Measurements from ENCODE around the gene SPARCL1. TPM values are rescaled to one million over a fixed set of nuclear protein-coding genes. Genes with fewer than 3 reads are reported as not detected.

Gene SPARCL1
- total RNA-seq, 2 experiments from 2014 or later = not detected

GRCh38 chr4:87498446-87498900, 30.7 kb downstream of the SPARCL1 start:
- POLR2A ChIA-PET = interaction anchor here (0.7 kb wide), 1 partner anchor 263 kb away, joined by 3 read pairs; no protein-coding TSS in a partner anchor
- Mint-ChIP-seq H3K36me3 (ENCODE audit: low read depth) (no peaks in the 10 kb centered on the region), H3K4me1 (ENCODE audit: low read depth) (peaks cover 7% of the 10 kb centered on the region), H3K27ac (no peak overlapping the region), H3K4me3 (no peak overlapping the region), H3K9me3 (no peaks in the 10 kb centered on the region), H3K27me3 (no peaks in the 10 kb centered on the region)
- no peak for ATAC-seq (ENCODE audit: poor library complexity)
- H3K4me1 ChIP-seq (ENCODE audit: insufficient read depth, low read length) = no peaks in the 10 kb centered on the region
- DNase-seq = no peak
- no peaks in the 10 kb centered on the region for H3K9me3 ChIP-seq (ENCODE audit: control insufficient read depth in 1 of 2, insufficient read depth in 1 of 2, low read length in 2 of 2)
- no peak overlapping the region for H3K4me3 ChIP-seq (ENCODE audit: low read length)
- intact Hi-C loops (cut with DNase I, micrococcal nuclease) = no loop called here
- CTCF ChIA-PET = no interaction called here
- no peak for TF ChIP-seq CTCF (IDR thresholded peaks at IDR 0.05)
- no peaks in the 10 kb centered on the region for H3K36me3 ChIP-seq (ENCODE audit: insufficient read depth, low read length)
- no peaks in the 10 kb centered on the region for H3K27me3 ChIP-seq (ENCODE audit: control insufficient read depth in 1 of 2, insufficient read depth in 2 of 2, low read length in 2 of 2)
- H3K27ac ChIP-seq (ENCODE audit: low read depth in 1 of 2, low read length in 2 of 2) = no peak overlapping the region

DNA sequence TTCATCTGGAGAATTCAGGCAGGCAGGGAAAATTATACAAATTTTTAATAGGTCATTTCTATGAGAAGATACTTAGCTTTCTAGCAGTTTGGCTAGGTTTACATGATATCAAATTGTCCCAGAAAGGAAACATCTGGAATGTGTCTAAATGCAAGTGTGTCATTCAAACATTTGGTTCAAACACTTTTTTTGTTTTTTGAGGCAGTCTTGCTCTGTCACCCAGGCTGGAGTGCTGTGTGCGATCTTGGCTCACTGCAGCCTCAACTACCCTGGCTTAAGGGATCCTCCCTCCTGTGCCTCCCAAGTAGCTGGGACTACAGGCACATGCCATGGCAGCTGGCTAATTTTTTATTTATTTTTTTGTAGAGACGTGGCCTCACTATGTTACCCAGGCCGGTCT, 31.6 kb downstream of the SPARCL1 start:
- no peaks in the 10 kb centered on the region for H3K4me1 ChIP-seq (ENCODE audit: insufficient read depth, low read length)
- POLR2A ChIA-PET = no interaction called here
- no peaks in the 10 kb centered on the region for H3K36me3 Mint-ChIP-seq (ENCODE audit: low read depth)
- H3K27me3 Mint-ChIP-seq = no peaks in the 10 kb centered on the region
- no peak overlapping the region for H3K4me3 ChIP-seq (ENCODE audit: low read length)
- no peak overlapping the region for H3K27ac Mint-ChIP-seq
- no peak overlapping the region for H3K4me3 Mint-ChIP-seq
- ATAC-seq (ENCODE audit: poor library complexity) (no peak), DNase-seq (no peak)
- H3K36me3 ChIP-seq (ENCODE audit: insufficient read depth, low read length) = no peaks in the 10 kb centered on the region
- no peaks in the 10 kb centered on the region for H3K27me3 ChIP-seq (ENCODE audit: control insufficient read depth in 1 of 2, insufficient read depth in 2 of 2, low read length in 2 of 2)
- no peak for TF ChIP-seq CTCF (IDR thresholded peaks at IDR 0.05)
- H3K27ac ChIP-seq (ENCODE audit: low read depth in 1 of 2, low read length in 2 of 2) = no peak overlapping the region
- no peaks in the 10 kb centered on the region for H3K9me3 ChIP-seq (ENCODE audit: control insufficient read depth in 1 of 2, insufficient read depth in 1 of 2, low read length in 2 of 2)
- H3K4me1 Mint-ChIP-seq (ENCODE audit: low read depth) = peaks cover 7% of the 10 kb centered on the region
- intact Hi-C loops (cut with DNase I, micrococcal nuclease) = loop anchor here in 1 of 2 experiments (2.0 kb wide), 1 partner anchor 715 kb away; no protein-coding TSS in a partner anchor
- CTCF ChIA-PET = no interaction called here
- H3K9me3 Mint-ChIP-seq = no peaks in the 10 kb centered on the region

DNA sequence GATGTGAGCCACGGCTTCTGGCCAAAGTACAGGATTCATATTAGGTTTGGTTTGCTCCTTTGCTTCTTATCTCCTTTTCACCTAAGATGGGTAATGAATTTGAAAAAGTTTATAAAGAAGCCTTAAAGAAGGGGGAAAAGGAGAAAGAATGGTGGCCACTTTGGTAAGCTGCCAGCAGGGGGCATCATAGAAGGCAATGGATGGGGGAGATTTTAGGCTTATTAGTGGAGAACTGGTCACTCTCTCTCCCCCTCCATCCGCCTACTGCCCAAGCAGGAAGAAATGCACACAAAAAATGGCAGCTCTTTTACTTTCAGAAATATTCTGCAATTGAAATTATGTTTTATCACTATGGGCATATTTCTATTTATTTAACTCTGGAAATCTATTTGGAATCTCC, 32.0 kb downstream of the SPARCL1 start:
- H3K9me3 Mint-ChIP-seq = no peaks in the 10 kb centered on the region
- ChIA-PET CTCF (no interaction called here), POLR2A (no interaction called here)
- ATAC-seq (ENCODE audit: poor library complexity) (no peak), DNase-seq (peak in 4 of 14 experiments; percentile 9 to 21 (median 20))
- intact Hi-C loops (cut with DNase I, micrococcal nuclease) = loop anchor here in 1 of 2 experiments (2.0 kb wide), 1 partner anchor 716 kb away; no protein-coding TSS in a partner anchor
- TF ChIP-seq CTCF (IDR thresholded peaks at IDR 0.05) = no peak
- no peaks in the 10 kb centered on the region for H3K27me3 ChIP-seq (ENCODE audit: control insufficient read depth in 1 of 2, insufficient read depth in 2 of 2, low read length in 2 of 2)
- no peaks in the 10 kb centered on the region for H3K9me3 ChIP-seq (ENCODE audit: control insufficient read depth in 1 of 2, insufficient read depth in 1 of 2, low read length in 2 of 2)
- H3K4me3 ChIP-seq (ENCODE audit: low read length) = no peak overlapping the region
- no peak overlapping the region for H3K27ac ChIP-seq (ENCODE audit: low read depth in 1 of 2, low read length in 2 of 2)
- H3K27me3 Mint-ChIP-seq = no peaks in the 10 kb centered on the region
- no peaks in the 10 kb centered on the region for H3K36me3 ChIP-seq (ENCODE audit: insufficient read depth, low read length)
- no peak overlapping the region for H3K4me3 Mint-ChIP-seq
- no peaks in the 10 kb centered on the region for H3K36me3 Mint-ChIP-seq (ENCODE audit: low read depth)
- H3K4me1 ChIP-seq (ENCODE audit: insufficient read depth, low read length) = no peaks in the 10 kb centered on the region
- no peak overlapping the region for H3K27ac Mint-ChIP-seq
- H3K4me1 Mint-ChIP-seq (ENCODE audit: low read depth) = peaks cover 7% of the 10 kb centered on the region
